B cell (primary cell): ENCODE data around the gene IGFBP3.

ENCODE experiments used
- CTCF ChIP-seq: fragments of 200-600 bp; IDR thresholded peaks from one replicate; pipeline ENCODE4 v1.8.0; 2022; ENCODE audit warnings: antibody characterized with exemption, mild to moderate bottlenecking
- EZH2 ChIP-seq: IDR thresholded peaks from 2 replicates; pipeline ENCODE4 v1.6.1; 2012; ENCODE audit warnings: borderline replicate concordance, low read depth, mild to moderate bottlenecking, moderate library complexity, low read length; ENCODE audit not compliant: insufficient read depth, poor library complexity, severe bottlenecking

DNA sequence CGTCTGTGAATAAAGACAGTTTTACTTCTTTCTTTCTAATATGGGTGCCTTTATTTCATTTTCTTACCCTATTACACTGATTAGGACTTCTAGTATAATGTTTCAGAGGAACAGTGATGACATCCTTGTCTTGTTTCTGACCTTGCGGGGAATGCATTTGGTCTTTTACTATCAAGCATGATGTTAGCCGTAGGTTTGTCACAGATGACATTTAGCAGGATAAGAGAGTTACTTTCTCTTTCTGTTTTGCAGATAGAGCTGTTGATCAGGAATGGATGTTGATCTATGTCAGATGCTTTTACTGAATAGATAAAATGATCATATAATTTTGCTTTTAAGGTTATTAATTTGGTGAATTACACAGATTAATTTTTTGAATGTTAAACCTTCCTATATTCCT is 6.6 kb upstream of the IGFBP3 start:
- TF ChIP-seq CTCF (no peak), EZH2 (no peak)
